Activated naive CD4-positive, alpha-beta T cell treated with anti-CD3 and anti-CD28 coated beads for 36 hours (primary cell): ENCODE results near the gene GRP. TPM values are rescaled to one million over a fixed set of nuclear protein-coding genes. Genes with fewer than 3 reads are reported as not detected.

Experiments used
- CTCF ChIA-PET: fragments of 350-600 bp; sonication (Branson Sonifier 250); formaldehyde crosslinking; loops from one replicate; lab custom pipeline; 2021; ENCODE audit warnings: antibody characterized with exemption; lab: Charles Lee
- DNase-seq: peaks from one replicate; pipeline ENCODE4 v3.0.0-alpha.2; 2020
- H3K27ac Mint-ChIP-seq: one replicate; pipeline ENCODE4 v1.8.0; 2021; ENCODE audit warnings: mild to moderate bottlenecking, mixed read lengths
- H3K27me3 Mint-ChIP-seq: one replicate; pipeline ENCODE4 v1.8.0; 2021; ENCODE audit warnings: low read depth, mixed read lengths
- H3K36me3 Mint-ChIP-seq: one replicate; pipeline ENCODE4 v1.8.0; 2021; ENCODE audit warnings: low read depth, mixed read lengths
- H3K4me1 Mint-ChIP-seq: one replicate; pipeline ENCODE4 v1.8.0; 2021; ENCODE audit warnings: low read depth, mixed read lengths
- H3K4me3 Mint-ChIP-seq: one replicate; pipeline ENCODE4 v1.8.0; 2021; ENCODE audit warnings: mild to moderate bottlenecking, moderate library complexity, mixed read lengths
- H3K9me3 Mint-ChIP-seq: one replicate; pipeline ENCODE4 v1.8.0; 2021; ENCODE audit warnings: mixed read lengths
- intact Hi-C: fragments of 100-400 bp; cut with micrococcal nuclease; formaldehyde crosslinking; loops from one replicate; pipeline ENCODE4 v1.15.1; 2023
- total RNA-seq, 2 experiments: library from RNA; stranded (reverse); gene quantifications; one replicate each; pipeline ENCODE4 v1.2.3, GENCODE V29; 2021

The GRP gene
- total RNA-seq: not detected

DNA sequence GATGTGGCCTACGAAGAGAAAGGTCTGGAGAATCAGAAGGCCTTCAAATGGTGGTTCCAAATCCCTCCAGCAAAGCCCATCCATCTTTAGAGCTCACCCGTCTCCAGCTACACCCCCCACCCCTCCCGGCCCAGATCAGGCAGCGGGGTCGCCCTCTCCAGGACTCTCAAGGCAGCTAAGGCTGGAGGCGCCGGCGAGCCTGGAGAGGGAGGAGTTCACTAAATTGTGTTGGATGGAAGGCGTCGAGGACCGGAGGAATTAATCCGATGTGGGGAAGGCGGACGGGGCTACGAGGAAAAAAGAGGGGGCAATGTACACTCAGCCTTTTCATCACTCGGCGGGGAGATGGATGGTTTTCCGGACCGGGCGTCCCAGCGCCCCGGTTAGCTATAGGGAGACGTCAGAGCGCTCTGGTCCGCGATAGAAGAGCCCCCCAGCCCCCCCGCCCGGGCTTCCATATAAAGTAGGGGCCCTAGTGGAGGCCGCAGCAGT is at the start of gene GRP:
TSS of gene GRP (plus strand) at position 487 of the 492 bp plus-strand sequence. CDS start 108 bp downstream, outside the sequence.
- DNase-seq: no peak
- H3K27me3 Mint-ChIP-seq: peaks cover 60% of the 10 kb centered on the region
- H3K27ac Mint-ChIP-seq: no peak within 1 kb of the TSS
- intact Hi-C loops: loop anchor here (2.0 kb wide), 1 partner anchor 135 kb away; no protein-coding TSS in a partner anchor
- peaks cover 15% of the 10 kb centered on the region for H3K4me1 Mint-ChIP-seq
- peak within 1 kb of the TSS; percentile 7 for H3K4me3 Mint-ChIP-seq
- H3K36me3 Mint-ChIP-seq: no peaks in the 10 kb centered on the region
- no peaks in the 10 kb centered on the region for H3K9me3 Mint-ChIP-seq
- CTCF ChIA-PET: interaction anchor here (0.5 to 1.1 kb wide), 2 partner anchors 134 to 242 kb away, joined by 3 read pairs; no protein-coding TSS in a partner anchor

DNA sequence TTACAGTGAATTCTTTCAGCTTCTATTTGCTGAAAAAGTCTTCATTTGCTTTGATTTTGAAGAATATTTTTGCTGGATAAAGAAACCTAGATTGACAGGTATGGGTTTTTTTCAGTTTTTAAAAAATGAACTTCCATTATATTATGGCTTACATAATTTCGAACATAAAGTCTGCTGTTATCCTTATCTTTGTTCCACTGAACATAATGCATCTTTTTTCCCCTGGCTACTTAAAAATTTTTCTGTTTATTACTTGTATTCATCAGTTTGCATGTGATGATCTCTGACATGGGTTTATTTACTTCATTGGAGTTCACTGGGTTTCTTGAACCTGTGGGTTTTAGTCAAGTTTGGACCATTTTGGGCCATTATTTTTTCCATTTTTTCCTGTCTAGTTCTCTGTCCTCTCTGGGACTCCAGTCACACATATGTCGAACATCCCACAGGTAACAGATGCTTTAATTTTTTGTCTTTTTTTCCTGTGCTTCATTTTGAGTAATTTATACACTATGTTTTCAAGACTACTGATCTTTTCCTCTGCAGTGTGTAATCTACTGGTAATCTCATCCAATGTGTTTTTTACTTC is 47.2 kb upstream of the GRP start:
- no peak overlapping the region for H3K4me3 Mint-ChIP-seq
- peaks cover 21% of the 10 kb centered on the region for H3K9me3 Mint-ChIP-seq
- no peak overlapping the region for H3K27ac Mint-ChIP-seq
- DNase-seq: no peak
- intact Hi-C loops: no loop called here
- CTCF ChIA-PET: interaction anchor here (0.6 kb wide), 1 partner anchor 12 kb away, joined by 3 read pairs; no protein-coding TSS in a partner anchor
- no peaks in the 10 kb centered on the region for H3K4me1 Mint-ChIP-seq
- H3K27me3 Mint-ChIP-seq: peaks cover 14% of the 10 kb centered on the region
- peaks cover 1% of the 10 kb centered on the region for H3K36me3 Mint-ChIP-seq

- Mint-ChIP-seq H3K27me3 (peaks cover 12% of the 10 kb centered on the region), H3K27ac (no peak overlapping the region), H3K4me1 (no peaks in the 10 kb centered on the region), H3K4me3 (no peak overlapping the region), H3K9me3 (peaks cover 12% of the 10 kb centered on the region), H3K36me3 (no peaks in the 10 kb centered on the region)
- DNase-seq: no peak
- CTCF ChIA-PET: interaction anchor here (1.2 kb wide), 1 partner anchor 131 kb away, joined by 5 read pairs; no protein-coding TSS in a partner anchor
- intact Hi-C loops: no loop called here
Observed at GRCh38 chr18:59177485-59177884, 42.5 kb upstream of the GRP start.

DNA sequence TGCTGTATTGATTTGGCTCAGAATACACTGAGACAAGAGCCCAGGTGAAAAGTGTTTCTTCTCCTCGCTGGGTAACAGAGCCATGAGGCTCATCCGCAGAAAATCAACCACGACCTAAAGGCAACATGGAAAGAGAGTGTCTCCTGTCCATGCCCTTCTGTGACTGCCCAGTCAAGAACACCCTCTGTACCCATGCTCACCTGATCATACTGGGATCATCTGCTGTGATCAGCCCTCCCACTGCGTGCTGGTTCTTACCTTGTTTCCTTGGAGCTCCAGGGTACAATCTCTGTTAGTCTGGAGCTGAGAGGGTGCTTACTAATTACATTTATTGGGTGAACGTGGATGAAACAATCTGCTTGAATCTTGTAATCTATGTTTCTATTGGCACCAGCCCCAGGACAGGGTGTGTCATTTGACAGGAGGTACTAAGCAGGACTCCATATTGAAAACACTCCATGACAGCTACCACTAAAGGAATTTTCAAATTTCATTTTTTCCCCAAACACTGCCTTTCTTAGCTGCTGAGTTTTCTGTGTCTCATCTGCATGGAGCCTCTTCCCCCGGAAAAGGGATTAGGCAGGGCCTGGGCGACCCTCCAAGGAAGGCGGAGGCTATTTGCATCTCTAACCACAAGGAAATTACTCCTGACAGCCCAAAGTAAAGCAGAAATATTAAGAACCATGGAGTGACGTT is 39.7 kb upstream of the GRP start:
- Mint-ChIP-seq H3K9me3 (no peaks in the 10 kb centered on the region), H3K27me3 (peaks cover 12% of the 10 kb centered on the region), H3K4me1 (no peaks in the 10 kb centered on the region), H3K27ac (no peak overlapping the region), H3K36me3 (no peaks in the 10 kb centered on the region), H3K4me3 (no peak overlapping the region)
- intact Hi-C loops: no loop called here
- no peak for DNase-seq
- CTCF ChIA-PET: no interaction called here

GRCh38 chr18:59182673-59183072 is 37.3 kb upstream of the GRP start:
- Mint-ChIP-seq H3K9me3 (no peaks in the 10 kb centered on the region), H3K4me3 (no peak overlapping the region), H3K4me1 (no peaks in the 10 kb centered on the region), H3K36me3 (no peaks in the 10 kb centered on the region), H3K27me3 (peaks cover 9% of the 10 kb centered on the region), H3K27ac (no peak overlapping the region)
- intact Hi-C loops: no loop called here
- DNase-seq: no peak
- CTCF ChIA-PET: interaction anchor here (0.6 kb wide), 1 partner anchor 186 kb away, joined by 3 read pairs; no protein-coding TSS in a partner anchor

DNA sequence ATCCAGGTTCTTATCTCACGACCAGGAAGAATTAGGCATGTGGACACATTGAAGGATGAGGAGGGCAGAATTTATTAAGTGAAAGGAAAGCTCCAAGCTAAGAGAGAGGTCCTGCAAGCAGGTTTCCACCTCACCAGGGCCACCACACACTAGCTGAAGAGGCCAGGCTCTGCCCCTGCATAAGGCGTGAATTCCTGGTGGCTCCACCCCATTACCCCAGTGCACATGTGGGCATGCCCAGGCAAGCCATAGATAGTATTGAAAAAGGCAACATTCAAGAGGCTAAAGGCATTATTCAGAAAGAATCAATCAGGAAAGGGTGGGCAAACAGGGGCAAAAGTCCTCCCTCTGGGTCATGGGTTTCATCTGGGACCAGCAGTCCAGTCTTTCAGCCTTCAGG is 30.9 kb upstream of the GRP start:
- Mint-ChIP-seq H3K27ac (peak overlapping the region; percentile 17), H3K9me3 (no peaks in the 10 kb centered on the region), H3K4me1 (no peaks in the 10 kb centered on the region), H3K27me3 (peaks cover 3% of the 10 kb centered on the region), H3K36me3 (no peaks in the 10 kb centered on the region), H3K4me3 (no peak overlapping the region)
- CTCF ChIA-PET: no interaction called here
- DNase-seq: peak; percentile 16
- intact Hi-C loops: no loop called here

DNA sequence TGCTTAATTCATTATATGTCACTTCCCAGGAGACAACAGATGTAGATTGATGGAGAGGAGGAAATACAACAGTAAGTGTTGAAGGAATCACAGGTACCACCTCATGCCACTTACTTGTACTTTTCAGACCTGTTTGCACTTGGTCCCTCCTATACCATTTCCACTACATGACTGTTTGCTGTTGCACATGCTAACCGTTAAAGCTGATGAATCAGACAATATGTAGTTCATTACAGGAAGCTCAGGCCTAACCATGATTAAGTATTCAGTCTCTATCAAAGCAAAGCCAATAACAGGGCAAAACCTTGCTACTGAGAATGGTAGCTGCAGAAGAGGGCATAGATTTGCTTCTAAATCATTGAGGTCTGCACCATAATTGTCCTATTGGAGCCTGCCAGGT is 30.2 kb upstream of the GRP start:
- Mint-ChIP-seq H3K36me3 (no peaks in the 10 kb centered on the region), H3K4me1 (no peaks in the 10 kb centered on the region), H3K27ac (peak overlapping the region; percentile 17), H3K4me3 (no peak overlapping the region), H3K27me3 (peaks cover 3% of the 10 kb centered on the region), H3K9me3 (no peaks in the 10 kb centered on the region)
- DNase-seq: no peak
- intact Hi-C loops: no loop called here
- CTCF ChIA-PET: interaction anchor here (1.5 kb wide), 1 partner anchor 213 kb away, joined by 4 read pairs; no protein-coding TSS in a partner anchor

DNA sequence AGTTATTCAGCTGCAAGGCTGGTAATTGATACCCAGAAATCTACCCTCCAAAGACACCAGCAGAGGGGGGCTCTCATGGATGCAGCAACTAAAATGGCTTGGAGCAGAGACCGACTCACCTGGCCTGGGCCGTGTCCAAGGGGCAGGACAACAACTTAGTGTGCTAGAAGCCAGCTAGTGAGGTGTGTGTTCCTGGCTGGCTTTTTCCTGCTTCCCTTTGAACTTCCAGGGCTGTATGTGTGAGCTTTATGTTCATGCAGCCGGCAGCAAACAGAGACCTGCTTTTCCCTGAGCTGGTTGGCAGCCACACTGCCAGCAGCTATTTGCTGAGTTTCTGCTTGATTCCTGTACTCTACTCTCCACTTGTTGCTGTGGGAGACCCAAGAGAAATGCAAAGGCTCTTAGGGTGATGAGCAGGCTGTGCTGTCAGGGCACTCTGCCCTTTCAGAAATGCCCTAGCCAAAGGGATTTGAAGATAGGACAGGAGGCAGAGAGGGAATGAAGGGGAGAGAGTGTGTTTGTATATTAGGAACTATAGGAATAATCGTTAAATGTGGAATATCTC is 23.7 kb upstream of the GRP start:
- no peaks in the 10 kb centered on the region for H3K9me3 Mint-ChIP-seq
- no peaks in the 10 kb centered on the region for H3K4me1 Mint-ChIP-seq
- no peak overlapping the region for H3K4me3 Mint-ChIP-seq
- intact Hi-C loops: no loop called here
- H3K27ac Mint-ChIP-seq: no peak overlapping the region
- no peaks in the 10 kb centered on the region for H3K36me3 Mint-ChIP-seq
- peaks cover 31% of the 10 kb centered on the region for H3K27me3 Mint-ChIP-seq
- DNase-seq: no peak
- CTCF ChIA-PET: interaction anchor here (0.5 kb wide), 1 partner anchor 112 kb away, joined by 3 read pairs; no protein-coding TSS in a partner anchor

DNA sequence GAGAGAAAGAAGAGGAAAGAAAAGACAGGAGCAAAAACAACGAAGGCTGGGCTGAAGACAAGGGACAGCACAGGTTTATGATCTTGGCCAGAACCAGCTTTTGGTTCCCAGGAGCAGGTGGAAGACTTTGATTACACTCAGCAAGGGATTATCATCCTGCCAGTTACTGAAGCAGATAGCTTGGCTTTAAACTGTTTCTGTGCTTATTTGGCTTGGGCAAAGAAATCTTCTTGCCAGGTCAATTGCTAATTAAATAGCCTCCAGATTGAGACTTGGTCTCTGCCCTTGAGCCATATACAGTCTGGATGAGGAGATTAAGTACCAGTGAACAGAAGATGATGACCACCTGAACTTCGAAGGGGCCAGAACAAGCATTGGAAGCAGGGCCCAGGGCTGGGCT is 22.3 kb upstream of the GRP start:
- no peak for DNase-seq
- CTCF ChIA-PET: no interaction called here
- no peaks in the 10 kb centered on the region for H3K4me1 Mint-ChIP-seq
- no peaks in the 10 kb centered on the region for H3K9me3 Mint-ChIP-seq
- H3K36me3 Mint-ChIP-seq: no peaks in the 10 kb centered on the region
- intact Hi-C loops: no loop called here
- peaks cover 33% of the 10 kb centered on the region for H3K27me3 Mint-ChIP-seq
- H3K4me3 Mint-ChIP-seq: no peak overlapping the region
- no peak overlapping the region for H3K27ac Mint-ChIP-seq

- Mint-ChIP-seq H3K4me3 (no peak overlapping the region), H3K4me1 (no peaks in the 10 kb centered on the region), H3K9me3 (no peaks in the 10 kb centered on the region), H3K27me3 (peaks cover 33% of the 10 kb centered on the region), H3K36me3 (no peaks in the 10 kb centered on the region), H3K27ac (no peak overlapping the region)
- intact Hi-C loops: no loop called here
- CTCF ChIA-PET: no interaction called here
- DNase-seq: no peak
Observed at GRCh38 chr18:59198215-59198614, 21.7 kb upstream of the GRP start.

- Mint-ChIP-seq H3K27me3 (peaks cover 29% of the 10 kb centered on the region), H3K36me3 (no peaks in the 10 kb centered on the region), H3K4me1 (no peaks in the 10 kb centered on the region), H3K9me3 (no peaks in the 10 kb centered on the region), H3K4me3 (no peak overlapping the region), H3K27ac (no peak overlapping the region)
- intact Hi-C loops: no loop called here
- CTCF ChIA-PET: no interaction called here
- no peak for DNase-seq
Observed at GRCh38 chr18:59200787-59201186, 19.2 kb upstream of the GRP start.

GRCh38 chr18:59202258-59202820 is 17.6 kb upstream of the GRP start:
- CTCF ChIA-PET: interaction anchor here (1.5 kb wide), 1 partner anchor 46 kb away, joined by 6 read pairs; no protein-coding TSS in a partner anchor

More at GRCh38 chr18:59202258-59202820, 17.6 kb upstream of the GRP start:
- Mint-ChIP-seq H3K27me3 (peaks cover 24% of the 10 kb centered on the region), H3K4me3 (no peak overlapping the region), H3K9me3 (no peaks in the 10 kb centered on the region), H3K27ac (no peak overlapping the region), H3K4me1 (no peaks in the 10 kb centered on the region), H3K36me3 (no peaks in the 10 kb centered on the region)
- intact Hi-C loops: no loop called here
- no peak for DNase-seq
